Right forelimb (tissue), 1 donor: ENCODE data around the gene TBC1D8B.
"Not testable (repeated sequence)": the region's sequence is repeated elsewhere in the genome, so short reads cannot be mapped to it uniquely, and the experiment has no call there.

Experiments
- DNase-seq: peaks from one replicate; pipeline ENCODE4 v3.0.0-alpha.2; 2018

The TBC1D8B gene

GRCh38 chrX:106802388-106803275 lies at the start of gene TBC1D8B:
TSS of gene TBC1D8B (plus strand) at chrX:106802673. CDS start at chrX:106802854, 181 bp downstream.
- peak; percentile 84 for DNase-seq

DNA sequence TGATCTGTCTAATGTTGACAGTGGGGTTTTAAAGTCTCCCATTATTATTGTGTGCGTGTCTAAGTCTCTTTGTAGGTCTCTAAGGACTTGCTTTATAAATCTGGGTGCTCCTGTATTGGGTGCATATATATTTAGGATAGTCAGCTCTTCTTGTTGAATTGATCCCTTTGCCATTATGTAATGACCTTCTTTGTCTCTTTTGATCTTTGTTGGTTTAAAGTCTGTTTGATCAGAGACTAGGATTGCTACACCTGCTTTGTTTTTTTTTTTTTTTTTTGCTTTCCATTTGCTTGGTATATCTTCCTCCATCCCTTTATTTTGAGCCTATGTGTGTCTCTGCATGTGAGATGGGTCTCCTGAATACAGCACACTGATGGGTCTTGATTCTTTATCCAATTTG lies 33.2 kb upstream of the TBC1D8B start:
- DNase-seq: not testable (repeated sequence)

DNA sequence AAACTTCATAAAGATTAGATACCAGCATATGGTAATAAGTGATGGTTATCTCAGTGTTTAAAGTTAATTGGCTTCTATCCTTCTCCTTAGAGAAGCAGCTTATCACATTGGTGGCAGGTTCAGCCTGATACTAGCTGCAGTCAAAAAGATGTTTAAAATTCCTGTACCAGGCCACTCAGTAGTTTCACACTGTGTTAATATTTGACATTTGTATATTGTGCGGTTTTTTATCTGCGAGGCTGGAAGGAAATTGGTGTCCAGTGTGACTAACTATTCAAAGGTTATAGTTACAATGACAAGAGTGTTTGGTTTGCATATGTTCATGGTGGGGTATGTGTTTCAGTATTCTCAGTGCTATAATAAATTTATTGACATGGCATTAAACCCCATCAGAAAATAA lies 27.5 kb upstream of the TBC1D8B start:
- no peak for DNase-seq

DNA sequence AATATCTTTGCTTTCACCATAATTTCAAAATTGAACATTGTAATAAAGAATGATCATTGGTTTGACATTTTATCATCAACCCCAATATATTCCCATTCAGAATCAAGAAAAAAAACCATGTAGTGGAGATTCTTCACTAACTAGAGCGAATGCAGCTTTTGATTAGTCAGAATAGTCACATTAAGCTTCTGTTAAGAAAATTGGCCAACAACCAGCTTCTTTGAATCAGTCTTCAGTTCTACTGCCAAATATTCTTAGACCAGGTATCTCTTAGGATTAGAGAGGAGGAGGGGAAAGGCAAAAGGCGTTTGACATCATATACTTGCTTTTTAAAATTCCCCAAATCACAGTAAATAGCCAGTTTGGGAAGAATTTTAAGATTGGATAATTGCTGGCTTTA lies 22.2 kb upstream of the TBC1D8B start:
- DNase-seq: no peak

DNA sequence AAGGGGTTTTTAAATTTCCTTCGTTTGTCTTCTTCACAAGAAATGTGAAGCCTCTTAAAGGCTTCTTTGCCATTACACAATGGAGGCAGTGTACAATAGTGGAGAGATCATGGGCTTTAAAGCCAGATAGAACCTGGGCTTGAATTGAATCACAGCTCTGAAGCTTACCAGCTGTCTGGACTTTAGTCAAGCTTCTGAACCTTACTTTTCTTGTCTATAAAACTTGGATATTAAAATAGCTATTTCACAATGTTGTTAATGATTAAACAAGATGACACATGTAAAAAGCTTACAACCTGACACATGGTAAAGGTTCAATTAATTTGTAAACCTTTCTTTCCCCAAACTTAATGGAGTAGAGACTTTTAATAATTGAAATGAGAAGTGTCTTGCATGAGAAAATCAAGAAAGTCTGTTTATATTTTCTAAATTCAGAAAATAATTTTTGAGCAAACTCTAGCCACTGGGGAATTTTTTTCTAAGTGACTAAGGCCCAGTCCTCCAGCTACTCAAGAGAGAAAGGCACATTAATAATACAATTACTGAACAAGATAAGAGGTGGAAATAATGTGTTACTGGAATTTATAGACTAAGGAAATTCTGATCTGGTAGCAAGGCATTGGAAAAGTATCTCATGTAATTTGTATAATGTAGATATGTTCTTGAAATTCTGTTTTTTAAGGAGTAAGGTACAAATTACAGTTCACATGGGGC lies 21.7 kb upstream of the TBC1D8B start:
- DNase-seq: no peak

GRCh38 chrX:106783716-106784115 lies 18.8 kb upstream of the TBC1D8B start:
- no peak for DNase-seq

GRCh38 chrX:106791495-106791894 lies 11.0 kb upstream of the TBC1D8B start:
- no peak for DNase-seq

- DNase-seq: no peak
These were observed 448 bp upstream of the TBC1D8B start for GRCh38 chrX:106802063-106802387.

GRCh38 chrX:106811131-106811910 lies 8.8 kb downstream of the TBC1D8B start:
- DNase-seq: no peak

GRCh38 chrX:106812930-106813329 lies 10.5 kb downstream of the TBC1D8B start:
- not testable (repeated sequence) for DNase-seq

DNA sequence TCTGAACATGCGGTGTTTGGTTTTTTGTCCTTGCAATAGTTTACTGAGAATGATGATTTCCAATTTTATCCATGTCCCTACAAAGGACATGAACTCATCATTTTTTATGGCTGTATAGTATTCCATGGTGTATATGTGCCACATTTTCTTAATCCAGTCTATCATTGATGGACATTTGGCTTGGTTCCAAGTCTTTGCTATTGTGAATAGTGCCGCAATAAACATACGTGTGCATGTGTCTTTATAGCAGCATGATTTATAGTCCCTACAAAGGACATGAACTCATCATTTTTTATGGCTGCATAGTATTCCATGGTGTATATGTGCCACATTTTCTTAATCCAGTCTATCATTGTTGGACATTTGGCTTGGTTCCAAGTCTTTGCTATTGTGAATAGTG lies 11.6 kb downstream of the TBC1D8B start:
- not testable (repeated sequence) for DNase-seq

GRCh38 chrX:106862972-106863688 lies 60.7 kb downstream of the TBC1D8B start:
- no peak for DNase-seq

DNA sequence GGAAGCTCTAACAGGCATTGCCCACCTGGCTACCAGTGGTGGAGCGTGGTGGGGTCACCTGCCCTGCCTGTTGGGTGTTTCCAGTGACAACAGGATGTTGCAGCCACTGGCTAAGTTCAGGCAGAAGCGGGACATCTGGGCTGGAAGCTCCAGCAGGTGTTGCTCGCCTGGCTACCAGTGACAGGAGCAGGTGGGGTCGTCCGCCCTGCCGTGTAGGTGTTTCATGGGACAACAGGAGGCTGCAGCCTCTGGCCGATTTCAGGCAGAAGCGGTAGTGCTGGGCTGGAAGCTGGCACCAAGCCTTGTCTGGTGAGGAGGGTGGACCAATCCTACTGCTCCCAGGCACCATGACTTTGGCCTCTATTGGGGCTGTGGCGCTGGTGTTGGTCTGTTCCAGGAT lies 61.2 kb downstream of the TBC1D8B start:
- DNase-seq: no peak

GRCh38 chrX:106872796-106873195 lies 70.3 kb downstream of the TBC1D8B start:
- not testable (repeated sequence) for DNase-seq

- no peak for DNase-seq
These were observed 71.6 kb downstream of the TBC1D8B start for GRCh38 chrX:106874075-106874474.

DNA sequence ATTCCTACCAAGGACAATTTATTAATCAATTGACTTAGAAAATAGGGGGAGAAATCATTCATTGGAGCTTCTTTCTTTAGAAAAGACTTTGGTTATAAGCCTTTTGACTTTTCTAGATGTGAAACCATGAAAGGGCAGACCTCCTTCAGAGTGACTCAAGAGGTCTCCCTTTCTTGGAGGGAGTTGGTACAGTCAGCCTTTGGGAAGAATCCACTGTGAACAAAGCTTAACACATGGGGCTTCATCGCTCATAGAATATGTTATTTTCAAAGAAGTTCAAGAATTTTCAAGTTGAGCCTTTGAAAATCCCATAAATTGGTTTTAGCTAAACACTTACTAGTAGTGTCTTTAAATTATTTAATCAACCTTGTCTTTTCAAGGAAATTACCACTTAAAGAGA lies 72.7 kb downstream of the TBC1D8B start:
- no peak for DNase-seq

GRCh38 chrX:106889468-106889867 lies 87.0 kb downstream of the TBC1D8B start:
- DNase-seq: no peak

- no peak for DNase-seq
These were observed 89.4 kb downstream of the TBC1D8B start for GRCh38 chrX:106891762-106892460.

DNA sequence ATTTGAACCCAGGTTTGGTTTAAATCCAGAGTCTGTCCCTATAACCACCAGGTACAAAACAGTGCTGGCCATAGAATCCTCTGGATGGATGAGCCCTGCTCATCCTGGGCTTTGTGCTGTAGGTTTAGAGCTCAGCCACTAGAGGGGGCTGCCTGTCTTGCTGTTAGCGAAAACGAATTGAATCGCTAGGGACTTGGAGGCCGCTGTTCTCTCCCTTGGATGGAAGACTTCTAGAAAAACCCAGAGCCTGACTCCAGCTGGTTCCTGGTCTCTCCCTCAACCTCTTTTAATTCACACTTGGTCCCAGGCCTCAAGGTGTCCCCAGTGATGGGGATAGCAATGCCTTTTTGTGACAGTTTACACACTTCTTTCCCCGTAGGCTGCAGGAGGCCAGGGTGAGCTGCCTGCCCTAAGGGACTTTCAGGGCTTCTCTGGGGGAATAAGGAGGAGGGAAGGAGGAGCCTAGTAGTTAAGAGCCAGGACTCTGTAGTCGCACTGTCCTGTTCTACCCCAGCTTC lies 92.0 kb downstream of the TBC1D8B start:
- DNase-seq: no peak

DNA sequence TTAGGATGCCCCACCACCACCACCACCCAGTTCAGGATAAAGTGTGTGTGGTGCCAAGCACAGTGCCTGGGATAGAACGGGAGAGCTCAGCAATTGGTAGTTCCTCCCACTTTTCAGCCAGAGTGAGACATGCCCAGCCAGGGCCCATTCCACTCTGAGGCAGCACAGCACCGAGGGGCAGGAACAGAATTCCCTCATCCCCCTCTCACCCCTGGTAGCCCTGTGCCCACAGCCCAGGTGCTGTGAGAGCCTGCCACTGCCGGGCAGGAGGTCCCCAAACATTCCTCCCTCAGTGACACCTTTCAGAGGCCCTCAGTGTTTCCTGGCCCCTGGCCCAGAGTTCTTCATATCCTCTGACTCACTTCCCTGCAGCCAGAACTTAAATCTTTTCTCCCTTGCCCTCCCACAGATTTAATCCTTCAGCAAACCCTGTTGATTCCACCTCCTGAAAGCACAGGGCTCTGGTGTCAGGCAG lies 92.5 kb downstream of the TBC1D8B start:
- DNase-seq: no peak

GRCh38 chrX:106897259-106897658 lies 94.8 kb downstream of the TBC1D8B start:
- no peak for DNase-seq

DNA sequence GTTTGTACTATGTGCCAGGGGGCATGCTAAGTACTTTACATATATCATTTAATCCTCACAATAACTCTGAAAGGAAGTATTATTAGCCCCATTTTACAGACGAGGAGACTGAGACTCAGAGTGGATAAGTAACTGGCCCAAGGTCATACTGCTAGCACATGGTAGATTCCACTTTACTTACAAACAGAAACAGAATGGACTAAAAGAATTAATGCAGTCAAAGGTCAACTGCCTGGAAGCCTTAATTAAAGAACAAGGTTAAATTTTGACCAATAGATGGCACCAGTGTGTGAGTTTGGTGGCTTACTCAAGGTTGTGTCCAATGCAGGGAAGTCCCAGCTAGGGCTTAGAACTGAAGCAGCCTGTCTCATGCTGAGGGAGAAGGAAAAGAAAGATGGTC lies 96.0 kb downstream of the TBC1D8B start:
- no peak for DNase-seq
